Activated T-cell treated with anti-CD3 and anti-CD28 coated beads for 4 hours (primary cell): ENCODE measurements around the gene ESF1.
"Not testable (repeated sequence)": the region's sequence is repeated elsewhere in the genome, so short reads cannot be mapped to it uniquely, and the experiment has no call there.

Experiments used
- DNase-seq: peaks from one replicate; pipeline ENCODE4 v3.0.0-alpha.2; 2020

The ESF1 gene

GRCh38 chr20:13788167-13788834 is 3.6 kb upstream of the ESF1 start:
- DNase-seq = no peak

- no peak for DNase-seq
Observed at GRCh38 chr20:13786143-13786828, 1.6 kb upstream of the ESF1 start.

- DNase-seq = no peak
Observed at GRCh38 chr20:13784271-13784892, 337 bp downstream of the ESF1 start.

GRCh38 chr20:13783528-13783927 is 1.2 kb downstream of the ESF1 start:
- no peak for DNase-seq

- no peak for DNase-seq
Observed at GRCh38 chr20:13778827-13779226, 5.9 kb downstream of the ESF1 start.

GRCh38 chr20:13777171-13777601 is 7.5 kb downstream of the ESF1 start:
- DNase-seq = no peak

- no peak for DNase-seq
Observed at GRCh38 chr20:13775867-13776266, 8.9 kb downstream of the ESF1 start.

GRCh38 chr20:13772529-13772928 is 12.2 kb downstream of the ESF1 start:
- DNase-seq = no peak

- no peak for DNase-seq
Observed at GRCh38 chr20:13771853-13772453, 12.8 kb downstream of the ESF1 start.

GRCh38 chr20:13770141-13770540 is 14.6 kb downstream of the ESF1 start:
- DNase-seq = no peak

GRCh38 chr20:13765868-13766416 is 18.8 kb downstream of the ESF1 start:
- DNase-seq = no peak

GRCh38 chr20:13765299-13765698 is 19.4 kb downstream of the ESF1 start:
- DNase-seq = no peak

GRCh38 chr20:13760451-13760946 is 24.2 kb downstream of the ESF1 start:
- not testable (repeated sequence) for DNase-seq

GRCh38 chr20:13758884-13759283 is 25.8 kb downstream of the ESF1 start:
- DNase-seq = no peak

GRCh38 chr20:13756551-13756950 is 28.2 kb downstream of the ESF1 start:
- DNase-seq = no peak

GRCh38 chr20:13755809-13756208 is 28.9 kb downstream of the ESF1 start:
- no peak for DNase-seq

- DNase-seq = no peak
Observed at GRCh38 chr20:13753436-13754036, 31.2 kb downstream of the ESF1 start.

- DNase-seq = no peak
Observed at GRCh38 chr20:13749811-13750210, 34.9 kb downstream of the ESF1 start.

GRCh38 chr20:13745784-13746183 is 38.9 kb downstream of the ESF1 start:
- DNase-seq = no peak

- no peak for DNase-seq
Observed at GRCh38 chr20:13744352-13744751, 40.4 kb downstream of the ESF1 start.

GRCh38 chr20:13741879-13742278 is 42.8 kb downstream of the ESF1 start:
- no peak for DNase-seq

GRCh38 chr20:13739731-13740649 is 44.7 kb downstream of the ESF1 start:
- no peak for DNase-seq
